ENCODE data around the gene SLC23A3.

SLC23A3 gene

DNA sequence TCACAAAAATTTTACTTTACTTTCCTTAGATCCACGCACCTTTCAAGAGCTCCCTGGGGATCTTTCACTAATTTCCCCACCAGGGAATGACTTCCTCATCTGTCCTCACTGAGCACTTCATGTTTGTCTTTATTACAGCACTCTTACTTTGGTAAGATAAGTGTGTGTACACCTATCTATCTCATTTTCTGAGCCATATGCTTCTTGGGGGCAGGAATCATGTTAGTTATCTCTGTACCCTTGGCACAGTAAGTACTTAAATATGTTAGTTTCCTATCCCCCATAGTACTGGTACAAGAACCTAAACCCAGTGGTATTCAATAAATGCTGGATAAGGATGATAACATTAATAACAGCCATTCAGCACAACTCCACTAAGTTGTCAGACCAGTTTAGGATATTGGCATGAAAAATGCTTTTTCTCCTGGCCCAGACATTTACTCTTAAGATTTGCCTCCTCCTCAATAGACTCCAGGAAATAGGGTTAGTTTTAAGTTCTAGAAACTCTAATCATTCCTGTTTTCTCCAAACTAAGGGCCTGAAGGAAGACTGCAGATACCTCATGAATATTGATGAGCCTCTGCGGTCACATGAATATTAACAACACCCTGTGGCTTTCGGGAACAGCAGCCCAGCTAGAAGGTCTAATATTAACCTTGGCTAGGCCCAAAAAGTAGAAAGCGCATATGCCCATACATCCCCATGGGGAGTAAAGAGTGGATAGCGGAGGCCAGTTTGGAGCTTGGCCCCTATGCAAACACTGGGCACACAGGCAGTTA, 47.4 kb downstream of the SLC23A3 start:
- H3K9me3 ChIP-seq (ENCODE audit: low read length), result no peaks in the 10 kb centered on the region
- H3K27ac ChIP-seq (ENCODE audit: low read depth, low read length, poor library complexity, severe bottlenecking), result no peak overlapping the region
- no peaks in the 10 kb centered on the region for H3K36me3 ChIP-seq (ENCODE audit: insufficient read depth, low read length)
- H3K9ac ChIP-seq (ENCODE audit: low read length), result no peak overlapping the region
- H4K20me1 ChIP-seq (ENCODE audit: insufficient read depth, low read length), result no peaks in the 10 kb centered on the region
- no peak overlapping the region for H3K4me2 ChIP-seq (ENCODE audit: low read length)
- no peaks in the 10 kb centered on the region for H3K27me3 ChIP-seq (ENCODE audit: insufficient read depth, low read length)
- H2AFZ ChIP-seq (ENCODE audit: low read length), result no peak overlapping the region
- TF ChIP-seq, protein P1, sequence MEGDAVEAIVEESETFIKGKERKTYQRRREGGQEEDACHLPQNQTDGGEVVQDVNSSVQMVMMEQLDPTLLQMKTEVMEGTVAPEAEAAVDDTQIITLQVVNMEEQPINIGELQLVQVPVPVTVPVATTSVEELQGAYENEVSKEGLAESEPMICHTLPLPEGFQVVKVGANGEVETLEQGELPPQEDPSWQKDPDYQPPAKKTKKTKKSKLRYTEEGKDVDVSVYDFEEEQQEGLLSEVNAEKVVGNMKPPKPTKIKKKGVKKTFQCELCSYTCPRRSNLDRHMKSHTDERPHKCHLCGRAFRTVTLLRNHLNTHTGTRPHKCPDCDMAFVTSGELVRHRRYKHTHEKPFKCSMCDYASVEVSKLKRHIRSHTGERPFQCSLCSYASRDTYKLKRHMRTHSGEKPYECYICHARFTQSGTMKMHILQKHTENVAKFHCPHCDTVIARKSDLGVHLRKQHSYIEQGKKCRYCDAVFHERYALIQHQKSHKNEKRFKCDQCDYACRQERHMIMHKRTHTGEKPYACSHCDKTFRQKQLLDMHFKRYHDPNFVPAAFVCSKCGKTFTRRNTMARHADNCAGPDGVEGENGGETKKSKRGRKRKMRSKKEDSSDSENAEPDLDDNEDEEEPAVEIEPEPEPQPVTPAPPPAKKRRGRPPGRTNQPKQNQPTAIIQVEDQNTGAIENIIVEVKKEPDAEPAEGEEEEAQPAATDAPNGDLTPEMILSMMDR (IDR thresholded peaks at IDR 0.05; ENCODE audit: low read length), result no peak
- TF ChIP-seq EZH2 (IDR thresholded peaks at IDR 0.05; ENCODE audit: borderline replicate concordance, low read length), result no peak
- no peaks in the 10 kb centered on the region for H3K9me2 ChIP-seq (ENCODE audit: low read depth, low read length)
- H3K4me3 ChIP-seq (ENCODE audit: low read depth, low read length, poor library complexity, severe bottlenecking), result no peak overlapping the region
- no peaks in the 10 kb centered on the region for H3K4me1 ChIP-seq (ENCODE audit: insufficient read depth, low read length, severe bottlenecking)
- no peaks in the 10 kb centered on the region for H3K79me2 ChIP-seq (ENCODE audit: insufficient read depth, low read length)
- no peaks in the 10 kb centered on the region for H3F3A ChIP-seq (ENCODE audit: insufficient read depth, low read length)

DNA sequence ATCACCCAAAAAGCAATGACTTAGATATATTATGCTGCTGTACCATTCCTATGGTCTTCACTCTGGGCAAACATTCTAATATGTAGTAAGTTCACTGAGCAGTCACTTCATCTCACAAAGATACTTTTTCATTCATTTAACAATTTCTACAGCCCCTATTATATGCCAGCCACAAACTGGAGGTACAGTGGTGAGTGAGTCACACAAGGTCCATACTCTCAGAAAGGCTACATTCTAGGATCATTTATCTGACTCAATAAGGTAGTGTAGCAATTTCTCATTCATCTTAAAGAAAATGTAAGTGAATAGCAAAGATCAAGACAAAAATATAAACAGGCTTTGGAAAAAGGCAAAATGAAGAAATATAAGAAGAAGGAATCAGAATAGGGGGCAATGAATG, 49.7 kb downstream of the SLC23A3 start:
- H3K9me3 ChIP-seq (ENCODE audit: low read length), result no peaks in the 10 kb centered on the region
- no peaks in the 10 kb centered on the region for H4K20me1 ChIP-seq (ENCODE audit: insufficient read depth, low read length)
- H3K9ac ChIP-seq (ENCODE audit: low read length), result no peak overlapping the region
- no peak overlapping the region for H3K4me3 ChIP-seq (ENCODE audit: low read depth, low read length, poor library complexity, severe bottlenecking)
- TF ChIP-seq EZH2 (IDR thresholded peaks at IDR 0.05; ENCODE audit: borderline replicate concordance, low read length), result no peak
- TF ChIP-seq, protein P1 (IDR thresholded peaks at IDR 0.05; ENCODE audit: low read length), result no peak
- no peak overlapping the region for H3K4me2 ChIP-seq (ENCODE audit: low read length)
- no peaks in the 10 kb centered on the region for H3K9me2 ChIP-seq (ENCODE audit: low read depth, low read length)
- H2AFZ ChIP-seq (ENCODE audit: low read length), result no peak overlapping the region
- no peak overlapping the region for H3K27ac ChIP-seq (ENCODE audit: low read depth, low read length, poor library complexity, severe bottlenecking)
- no peaks in the 10 kb centered on the region for H3F3A ChIP-seq (ENCODE audit: insufficient read depth, low read length)
- no peaks in the 10 kb centered on the region for H3K27me3 ChIP-seq (ENCODE audit: insufficient read depth, low read length)
- H3K4me1 ChIP-seq (ENCODE audit: insufficient read depth, low read length, severe bottlenecking), result no peaks in the 10 kb centered on the region
- no peaks in the 10 kb centered on the region for H3K36me3 ChIP-seq (ENCODE audit: insufficient read depth, low read length)
- H3K79me2 ChIP-seq (ENCODE audit: insufficient read depth, low read length), result no peaks in the 10 kb centered on the region

DNA sequence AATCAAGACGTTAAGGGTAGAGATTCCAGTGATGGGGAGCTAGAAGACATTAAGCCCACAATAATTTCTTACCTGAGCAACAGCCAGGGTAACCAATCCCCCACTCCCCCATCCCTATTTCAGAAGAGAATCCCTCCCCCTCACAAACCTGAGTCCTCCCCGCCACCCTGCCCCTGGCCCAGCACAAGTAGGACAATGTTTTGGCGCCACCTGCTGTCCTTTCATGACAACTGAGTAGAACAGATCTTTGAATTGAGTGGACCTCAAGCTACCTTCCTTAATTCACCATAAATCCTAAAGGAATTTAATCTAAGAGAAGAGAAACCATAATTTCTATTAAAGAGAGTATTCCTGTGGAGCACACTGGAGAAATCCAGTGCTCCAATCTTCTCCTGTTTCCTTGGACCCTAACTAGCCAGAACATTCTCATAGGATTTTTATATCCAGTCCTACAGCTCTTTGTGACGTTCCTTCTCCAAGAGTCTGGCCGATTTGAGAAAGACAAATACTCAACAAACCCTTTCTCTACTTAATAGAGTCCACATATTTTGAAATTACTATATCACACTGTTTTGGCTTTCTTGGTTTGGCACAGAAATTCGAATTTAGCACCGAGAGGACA, 50.3 kb downstream of the SLC23A3 start:
- no peaks in the 10 kb centered on the region for H4K20me1 ChIP-seq (ENCODE audit: insufficient read depth, low read length)
- H3K9me2 ChIP-seq (ENCODE audit: low read depth, low read length), result no peaks in the 10 kb centered on the region
- H3K4me2 ChIP-seq (ENCODE audit: low read length), result no peak overlapping the region
- no peak overlapping the region for H3K27ac ChIP-seq (ENCODE audit: low read depth, low read length, poor library complexity, severe bottlenecking)
- no peaks in the 10 kb centered on the region for H3K79me2 ChIP-seq (ENCODE audit: insufficient read depth, low read length)
- no peak overlapping the region for H3K4me3 ChIP-seq (ENCODE audit: low read depth, low read length, poor library complexity, severe bottlenecking)
- no peaks in the 10 kb centered on the region for H3F3A ChIP-seq (ENCODE audit: insufficient read depth, low read length)
- no peaks in the 10 kb centered on the region for H3K27me3 ChIP-seq (ENCODE audit: insufficient read depth, low read length)
- no peak for TF ChIP-seq EZH2 (IDR thresholded peaks at IDR 0.05; ENCODE audit: borderline replicate concordance, low read length)
- TF ChIP-seq, protein P1 (IDR thresholded peaks at IDR 0.05; ENCODE audit: low read length), result peak; percentile 87
- H3K4me1 ChIP-seq (ENCODE audit: insufficient read depth, low read length, severe bottlenecking), result no peaks in the 10 kb centered on the region
- H2AFZ ChIP-seq (ENCODE audit: low read length), result no peak overlapping the region
- no peak overlapping the region for H3K9ac ChIP-seq (ENCODE audit: low read length)
- no peaks in the 10 kb centered on the region for H3K36me3 ChIP-seq (ENCODE audit: insufficient read depth, low read length)
- H3K9me3 ChIP-seq (ENCODE audit: low read length), result no peaks in the 10 kb centered on the region
